H9 (cell line): ENCODE data around the gene LNPK. TPM values are rescaled to one million over a fixed set of nuclear protein-coding genes. Genes with fewer than 3 reads are reported as not detected.

Source experiments
- DNase-seq: peaks from one replicate; pipeline ENCODE4 v3.0.0-alpha.2; 2017
- H2AFZ ChIP-seq: one replicate; pipeline ENCODE4 v1.6.1; 2013; ENCODE audit warnings: mild to moderate bottlenecking, low read length, control low read depth, moderate library complexity
- H2AK5ac ChIP-seq: 2 replicates; pipeline ENCODE4 v1.6.1; 2013; ENCODE audit warnings: low read length, control low read depth, mixed read lengths; ENCODE audit not compliant: insufficient read length
- H2BK120ac ChIP-seq: one replicate; pipeline ENCODE4 v1.6.1; 2013; ENCODE audit warnings: low read depth, mild to moderate bottlenecking, low read length, control low read depth, inconsistent platforms; ENCODE audit not compliant: poor library complexity, severe bottlenecking
- H2BK12ac ChIP-seq: 2 replicates; pipeline ENCODE4 v1.6.1; 2013; ENCODE audit warnings: low read length, control low read depth, mixed read lengths, low read depth; ENCODE audit not compliant: insufficient read length
- H2BK15ac ChIP-seq: 2 replicates; pipeline ENCODE4 v1.6.1; 2013; ENCODE audit warnings: low read depth, low read length, control low read depth
- H2BK20ac ChIP-seq: one replicate; pipeline ENCODE4 v1.6.1; 2013; ENCODE audit warnings: low read depth, mild to moderate bottlenecking, low read length, control low read depth, inconsistent platforms; ENCODE audit not compliant: poor library complexity, severe bottlenecking
- H2BK5ac ChIP-seq: 2 replicates; pipeline ENCODE4 v1.6.1; 2013; ENCODE audit warnings: low read length, control low read depth, mixed read lengths; ENCODE audit not compliant: insufficient read length
- H3K14ac ChIP-seq: 2 replicates; pipeline ENCODE4 v1.6.1; 2013; ENCODE audit warnings: low read length, control low read depth; ENCODE audit not compliant: insufficient read depth
- H3K18ac ChIP-seq: 2 replicates; pipeline ENCODE4 v1.6.1; 2013; ENCODE audit warnings: low read depth, mild to moderate bottlenecking, mixed read lengths, low read length, control low read depth; ENCODE audit not compliant: insufficient read length
- H3K23ac ChIP-seq: 2 replicates; pipeline ENCODE4 v1.6.1; 2013; ENCODE audit warnings: low read length, control low read depth, mixed read lengths, low read depth; ENCODE audit not compliant: insufficient read length
- H3K23me2 ChIP-seq: 2 replicates; pipeline ENCODE4 v1.6.1; 2013; ENCODE audit warnings: low read depth, mild to moderate bottlenecking, mixed read lengths, low read length, control low read depth; ENCODE audit not compliant: insufficient read length, poor library complexity, severe bottlenecking
- H3K27ac ChIP-seq: 2 replicates; pipeline ENCODE4 v1.5.1; 2013; ENCODE audit warnings: low read length, control low read depth, mixed read lengths, low read depth; ENCODE audit not compliant: insufficient read length
- H3K27me3 ChIP-seq: 2 replicates; pipeline ENCODE4 v1.6.1; 2013; ENCODE audit warnings: low read length, control low read depth, inconsistent platforms; ENCODE audit not compliant: insufficient read depth
- H3K4ac ChIP-seq: 2 replicates; pipeline ENCODE4 v1.6.1; 2013; ENCODE audit warnings: low read depth, mild to moderate bottlenecking, control low read depth, inconsistent platforms, low read length, moderate library complexity
- H3K4me1 ChIP-seq: 2 replicates; pipeline ENCODE4 v1.6.1; 2013; ENCODE audit warnings: low read length, control low read depth, inconsistent platforms; ENCODE audit not compliant: insufficient read depth
- H3K4me2 ChIP-seq: 2 replicates; pipeline ENCODE4 v1.6.1; 2013; ENCODE audit warnings: low read length, control low read depth, mixed read lengths; ENCODE audit not compliant: insufficient read length, insufficient read depth
- H3K56ac ChIP-seq: 2 replicates; pipeline ENCODE4 v1.6.1; 2013; ENCODE audit warnings: low read depth, mild to moderate bottlenecking, mixed read lengths, low read length, control low read depth; ENCODE audit not compliant: insufficient read length
- H3K79me1 ChIP-seq: 2 replicates; pipeline ENCODE4 v1.6.1; 2013; ENCODE audit warnings: low read depth, mild to moderate bottlenecking, moderate library complexity, low read length, control low read depth, inconsistent platforms; ENCODE audit not compliant: insufficient read depth, poor library complexity, severe bottlenecking
- H3K79me2 ChIP-seq: 2 replicates; pipeline ENCODE4 v1.6.1; 2013; ENCODE audit warnings: low read length, control low read depth, inconsistent platforms; ENCODE audit not compliant: insufficient read depth
- H3K9ac ChIP-seq: 2 replicates; pipeline ENCODE4 v1.6.1; 2013; ENCODE audit warnings: low read length, control low read depth, mixed read lengths; ENCODE audit not compliant: insufficient read length; ENCODE audit errors: extremely low read depth
- H3K9me3 ChIP-seq: one replicate; pipeline ENCODE4 v1.6.1; 2013; ENCODE audit warnings: low read depth, low read length, inconsistent platforms; ENCODE audit not compliant: control insufficient read depth
- H3T11ph ChIP-seq: one replicate; pipeline ENCODE4 v1.6.1; 2013; ENCODE audit warnings: mild to moderate bottlenecking, low read length, control low read depth, inconsistent platforms
- H4K20me1 ChIP-seq: one replicate; pipeline ENCODE4 v1.6.1; 2013; ENCODE audit not compliant: control insufficient read depth, insufficient read length, insufficient read depth
- H4K5ac ChIP-seq: 2 replicates; pipeline ENCODE4 v1.6.1; 2013; ENCODE audit warnings: low read depth, mild to moderate bottlenecking, mixed read lengths, low read length, control low read depth; ENCODE audit not compliant: insufficient read length
- H4K8ac ChIP-seq: replicated peaks from 2 replicates; pipeline ENCODE4 v1.6.1; 2013; ENCODE audit warnings: low read length, control low read depth, mixed read lengths, low read depth; ENCODE audit not compliant: insufficient read length
- H4K91ac ChIP-seq: 2 replicates; pipeline ENCODE4 v1.6.1; 2013; ENCODE audit warnings: low read depth, mild to moderate bottlenecking, moderate library complexity, mixed read lengths, low read length, control low read depth; ENCODE audit not compliant: insufficient read length
- H3K27ac Mint-ChIP-seq, 3 experiments: 2 replicates in 2 of 3; 3 replicates in 1 of 3; pipeline ENCODE4 v1.8.0; 2020 to 2021; ENCODE audit warnings: mixed read lengths in 3 of 3, mild to moderate bottlenecking in 1 of 3, moderate library complexity in 1 of 3
- H3K27me3 Mint-ChIP-seq: 2 replicates; pipeline ENCODE4 v1.8.0; 2021; ENCODE audit warnings: low read depth, mild to moderate bottlenecking, moderate library complexity, mixed read lengths
- H3K36me3 Mint-ChIP-seq, 3 experiments: 2 replicates in 2 of 3; 3 replicates in 1 of 3; pipeline ENCODE4 v1.8.0; 2020 to 2021; ENCODE audit warnings: low read depth in 3 of 3, mixed read lengths in 3 of 3; ENCODE audit not compliant: insufficient read depth in 1 of 3
- H3K4me1 Mint-ChIP-seq, 2 experiments: 2 replicates each; pipeline ENCODE4 v1.8.0; 2020; ENCODE audit warnings: mixed read lengths in 2 of 2
- H3K4me3 Mint-ChIP-seq, 2 experiments: 2 replicates in 1 of 2; 3 replicates in 1 of 2; pipeline ENCODE4 v1.8.0; 2020 to 2021; ENCODE audit warnings: mild to moderate bottlenecking in 2 of 2, mixed read lengths in 2 of 2, moderate library complexity in 1 of 2
- H3K9me3 Mint-ChIP-seq, 2 experiments: 2 replicates in 1 of 2; 3 replicates in 1 of 2; pipeline ENCODE4 v1.8.0; 2020; ENCODE audit warnings: mild to moderate bottlenecking in 2 of 2, mixed read lengths in 2 of 2, moderate library complexity in 1 of 2
- WGBS: extraction: QIAGEN DNeasy Blood & Tissue Kit; methylation state at CpG from one replicate; pipeline ENCODE4 v1.1.7; 2013; ENCODE audit warnings: missing lambda C conversion rate, low lambda C conversion rate, mixed read lengths; ENCODE audit not compliant: insufficient read length; ENCODE audit errors: extremely low coverage; 5-methylcytosine and 5-hydroxymethylcytosine counted together
- total RNA-seq: library from RNA; stranded (reverse); gene quantifications from 2 replicates; pipeline ENCODE4 v1.2.1, GENCODE V29; 2021
- TF ChIP-seq, protein P1 (sequence below): fragments of 200-600 bp; sonication (generic); conservative IDR thresholded peaks from 3 replicates; pipeline ENCODE4 v1.8.0; 2021; ENCODE audit warnings: antibody characterized with exemption, mild to moderate bottlenecking

The LNPK gene
- total RNA-seq, 1 experiment from 2014 or later = 8.5 TPM

DNA sequence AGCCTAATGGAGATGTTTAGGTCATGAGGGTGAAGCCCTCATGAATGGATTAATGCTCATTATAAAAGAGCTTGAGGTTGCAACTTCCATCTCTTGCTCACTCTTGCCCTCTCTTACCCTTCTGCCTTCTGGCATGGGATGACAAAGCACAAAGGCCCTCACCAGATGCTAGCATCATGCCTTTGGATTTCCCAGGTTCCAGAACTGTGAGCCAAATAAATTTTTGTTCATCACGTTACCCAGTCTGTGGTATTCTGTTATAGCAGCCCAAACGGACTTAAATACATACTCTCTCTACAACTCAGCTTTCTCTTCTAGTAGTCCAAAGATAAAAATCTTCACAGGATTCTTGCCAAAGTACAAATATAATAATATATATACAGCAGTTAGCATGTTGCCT lies 75.8 kb downstream of the LNPK start:
- Histone ChIP-seq H2AFZ (no peak overlapping the region), H4K20me1 (no peaks in the 10 kb centered on the region), H3K23ac (no peak overlapping the region), H3K23me2 (no peaks in the 10 kb centered on the region), H4K91ac (no peak overlapping the region), H3K79me2 (no peaks in the 10 kb centered on the region), H2BK120ac (no peak overlapping the region), H3T11ph (no peak overlapping the region), H3K4me2 (no peak overlapping the region), H2BK12ac (no peak overlapping the region), H4K5ac (no peak overlapping the region), H3K4me1 (no peaks in the 10 kb centered on the region; the same call in 1 of the 2 replicates), H3K14ac (no peak overlapping the region), H3K9ac (no peak overlapping the region), H3K18ac (no peak overlapping the region), H3K56ac (no peak overlapping the region), H3K27ac (no peak overlapping the region), H2BK20ac (no peak overlapping the region), H3K9me3 (no peaks in the 10 kb centered on the region), H3K79me1 (no peaks in the 10 kb centered on the region), H2AK5ac (no peak overlapping the region), H4K8ac (no peak overlapping the region), H3K27me3 (no peaks in the 10 kb centered on the region), H3K4ac (no peak overlapping the region), H2BK15ac (no peak overlapping the region), H2BK5ac (no peak overlapping the region)
- H3K9me3 Mint-ChIP-seq = no peaks in the 10 kb centered on the region
- no peaks in the 10 kb centered on the region for H3K27me3 Mint-ChIP-seq
- no peak overlapping the region for H3K27ac Mint-ChIP-seq
- H3K36me3 Mint-ChIP-seq = no peaks in the 10 kb centered on the region
- TF ChIP-seq, protein P1, sequence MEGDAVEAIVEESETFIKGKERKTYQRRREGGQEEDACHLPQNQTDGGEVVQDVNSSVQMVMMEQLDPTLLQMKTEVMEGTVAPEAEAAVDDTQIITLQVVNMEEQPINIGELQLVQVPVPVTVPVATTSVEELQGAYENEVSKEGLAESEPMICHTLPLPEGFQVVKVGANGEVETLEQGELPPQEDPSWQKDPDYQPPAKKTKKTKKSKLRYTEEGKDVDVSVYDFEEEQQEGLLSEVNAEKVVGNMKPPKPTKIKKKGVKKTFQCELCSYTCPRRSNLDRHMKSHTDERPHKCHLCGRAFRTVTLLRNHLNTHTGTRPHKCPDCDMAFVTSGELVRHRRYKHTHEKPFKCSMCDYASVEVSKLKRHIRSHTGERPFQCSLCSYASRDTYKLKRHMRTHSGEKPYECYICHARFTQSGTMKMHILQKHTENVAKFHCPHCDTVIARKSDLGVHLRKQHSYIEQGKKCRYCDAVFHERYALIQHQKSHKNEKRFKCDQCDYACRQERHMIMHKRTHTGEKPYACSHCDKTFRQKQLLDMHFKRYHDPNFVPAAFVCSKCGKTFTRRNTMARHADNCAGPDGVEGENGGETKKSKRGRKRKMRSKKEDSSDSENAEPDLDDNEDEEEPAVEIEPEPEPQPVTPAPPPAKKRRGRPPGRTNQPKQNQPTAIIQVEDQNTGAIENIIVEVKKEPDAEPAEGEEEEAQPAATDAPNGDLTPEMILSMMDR = no peak
- DNase-seq = no peak
- no CpG with 5 or more reads among the region's 2 CpGs for WGBS
- H3K4me1 Mint-ChIP-seq = peaks cover 10% of the 10 kb centered on the region in 2 experiments
- no peak overlapping the region for H3K4me3 Mint-ChIP-seq
